Effector CD4-positive, alpha-beta T cell (primary cell): Measurements from ENCODE around the gene USP13.

Experiments used
- DNase-seq: peaks from one replicate; pipeline ENCODE4 v3.0.0-alpha.2; 2020

The USP13 gene

DNA sequence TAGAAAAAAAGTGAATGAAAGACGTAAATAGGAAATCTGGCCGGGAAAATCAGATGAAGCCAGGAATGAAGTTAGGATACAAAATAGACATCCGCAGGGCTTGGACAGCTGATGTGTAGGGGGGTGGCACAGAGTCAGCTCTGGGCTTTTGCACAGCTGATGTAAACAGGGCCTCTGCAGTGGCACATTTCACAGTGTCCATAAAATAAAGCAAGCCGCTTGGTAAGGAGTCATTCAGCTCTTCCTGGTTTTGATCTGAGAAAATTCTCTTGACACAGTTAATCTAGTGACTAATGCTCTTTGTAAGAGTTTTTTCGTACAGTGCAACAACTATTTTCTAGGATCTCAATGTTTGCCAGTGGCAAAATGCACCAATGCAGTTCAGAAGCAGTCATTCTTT, 153.3 kb downstream of the USP13 start:
- DNase-seq, result no peak

DNA sequence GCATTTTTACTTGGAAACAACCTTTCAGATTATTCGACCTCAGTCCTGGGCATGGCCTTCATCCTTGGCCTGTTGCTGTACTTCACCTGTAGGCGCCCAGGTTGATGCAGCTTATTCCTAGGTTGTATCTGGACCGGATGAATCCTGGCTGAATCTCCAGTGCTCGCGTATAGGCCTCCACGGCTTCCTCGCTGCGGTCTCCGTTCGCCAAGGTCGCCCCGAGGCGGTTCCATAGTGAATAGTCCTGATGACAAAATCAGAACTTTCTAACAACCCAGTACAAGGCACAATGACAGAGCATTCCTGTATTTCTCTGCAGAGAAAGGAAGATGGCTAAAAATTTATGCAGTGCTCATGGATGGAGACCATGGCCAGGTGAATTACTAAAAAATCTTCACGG, 154.7 kb downstream of the USP13 start:
- no peak for DNase-seq

DNA sequence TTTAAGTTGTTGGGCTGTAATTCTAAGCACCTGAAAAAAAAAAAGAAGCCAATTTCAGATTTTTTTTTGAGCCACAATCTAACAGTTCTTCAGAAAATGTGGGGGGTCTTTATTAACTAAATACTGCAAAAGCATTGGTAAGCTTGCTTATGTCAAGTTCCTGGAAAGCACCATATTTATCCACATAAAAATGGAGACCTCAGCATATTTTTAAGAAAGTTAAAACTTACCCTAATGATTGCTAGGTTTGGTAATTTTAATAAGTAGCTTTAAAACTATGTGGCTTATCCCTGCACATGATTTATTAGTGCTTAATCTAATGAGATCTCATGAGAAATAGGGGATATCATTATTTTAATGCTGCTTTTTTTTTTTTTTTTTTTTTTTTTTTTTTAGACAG, 156.8 kb downstream of the USP13 start:
- DNase-seq, result no peak

DNA sequence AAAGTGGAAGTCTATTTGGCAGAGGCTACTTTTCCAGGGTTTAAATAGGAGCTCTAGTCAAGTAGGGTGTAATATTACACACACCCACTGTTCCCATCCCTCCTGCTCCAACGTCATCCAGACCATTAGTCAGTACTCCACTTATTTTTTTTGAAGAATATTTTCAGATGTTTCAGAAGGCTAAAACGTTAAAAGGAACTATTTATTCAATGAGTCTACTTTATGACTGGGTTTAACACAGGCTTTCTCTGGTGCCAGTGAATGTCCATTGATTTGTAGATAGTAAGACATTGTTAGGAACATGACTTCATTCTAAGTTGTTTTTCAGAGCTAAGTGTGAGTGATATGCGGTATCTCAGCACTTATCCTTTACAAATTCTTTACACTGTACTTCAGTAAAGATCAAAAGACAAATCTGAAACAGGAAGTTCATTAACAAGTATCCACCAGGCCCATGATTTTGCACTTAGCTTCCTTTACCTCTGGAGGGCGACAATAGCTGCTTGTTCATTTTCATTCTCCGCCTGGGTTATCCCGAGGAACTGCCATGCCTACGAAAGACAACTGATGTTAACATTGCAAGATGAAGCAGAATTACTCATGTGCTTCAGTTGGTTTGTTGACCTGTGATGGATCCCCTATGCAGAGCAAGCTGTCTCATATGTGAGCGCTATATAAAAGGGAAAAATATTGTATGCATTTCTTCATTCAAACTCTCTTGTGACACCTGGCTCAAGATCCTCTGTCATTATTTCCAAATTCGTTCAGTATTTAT, 158.7 kb downstream of the USP13 start:
- no peak for DNase-seq

DNA sequence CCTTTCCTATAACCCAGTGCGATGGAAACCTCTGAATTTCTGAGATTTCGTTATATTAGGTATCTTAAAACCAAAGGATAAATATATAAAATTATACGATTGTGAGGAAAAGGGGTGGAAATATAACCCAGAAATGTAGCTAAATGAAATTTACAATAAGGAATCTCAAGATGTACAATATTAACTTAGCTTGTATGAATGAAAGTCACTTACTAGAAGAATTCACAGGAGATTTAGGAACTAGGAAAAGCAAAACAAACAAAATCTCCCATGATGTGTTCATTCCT, 159.2 kb downstream of the USP13 start:
- no peak for DNase-seq

DNA sequence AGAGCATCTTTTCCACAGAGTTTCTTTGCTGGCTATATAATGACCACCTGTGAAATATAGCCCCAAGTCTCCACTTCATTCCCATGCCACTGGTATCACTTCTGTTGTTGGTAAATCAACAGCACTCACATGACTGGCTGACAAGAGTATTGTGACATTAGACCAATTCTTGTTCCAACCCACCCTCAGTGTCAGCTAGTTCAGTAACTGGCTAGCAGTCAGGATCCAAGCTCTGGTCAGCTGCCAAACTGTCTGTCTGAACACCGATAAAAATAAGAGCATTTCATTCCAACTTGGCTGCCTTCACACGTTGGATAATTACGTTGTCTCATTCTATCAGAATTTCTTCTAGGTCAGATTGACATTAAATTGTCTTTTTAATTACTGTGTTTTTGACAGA, 166.5 kb downstream of the USP13 start:
- no peak for DNase-seq

DNA sequence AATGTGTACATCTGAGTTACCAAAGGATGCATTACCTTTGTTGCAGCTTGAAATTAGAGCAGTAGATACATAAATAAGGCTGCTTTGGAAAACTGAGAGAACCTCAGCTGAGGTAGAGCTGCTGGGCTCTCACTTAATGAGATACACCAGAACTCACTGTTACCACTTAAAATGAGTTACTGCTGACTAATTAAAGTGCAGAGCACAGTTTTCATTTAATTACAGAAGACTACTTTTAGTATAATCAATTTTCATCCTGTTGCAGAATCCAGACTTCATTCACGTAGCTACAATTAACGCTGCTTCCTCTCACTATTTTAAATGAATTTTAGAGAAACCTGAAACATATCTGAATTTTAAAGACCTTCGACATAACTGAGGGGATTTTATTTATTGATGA, 169.5 kb downstream of the USP13 start:
- DNase-seq, result no peak

DNA sequence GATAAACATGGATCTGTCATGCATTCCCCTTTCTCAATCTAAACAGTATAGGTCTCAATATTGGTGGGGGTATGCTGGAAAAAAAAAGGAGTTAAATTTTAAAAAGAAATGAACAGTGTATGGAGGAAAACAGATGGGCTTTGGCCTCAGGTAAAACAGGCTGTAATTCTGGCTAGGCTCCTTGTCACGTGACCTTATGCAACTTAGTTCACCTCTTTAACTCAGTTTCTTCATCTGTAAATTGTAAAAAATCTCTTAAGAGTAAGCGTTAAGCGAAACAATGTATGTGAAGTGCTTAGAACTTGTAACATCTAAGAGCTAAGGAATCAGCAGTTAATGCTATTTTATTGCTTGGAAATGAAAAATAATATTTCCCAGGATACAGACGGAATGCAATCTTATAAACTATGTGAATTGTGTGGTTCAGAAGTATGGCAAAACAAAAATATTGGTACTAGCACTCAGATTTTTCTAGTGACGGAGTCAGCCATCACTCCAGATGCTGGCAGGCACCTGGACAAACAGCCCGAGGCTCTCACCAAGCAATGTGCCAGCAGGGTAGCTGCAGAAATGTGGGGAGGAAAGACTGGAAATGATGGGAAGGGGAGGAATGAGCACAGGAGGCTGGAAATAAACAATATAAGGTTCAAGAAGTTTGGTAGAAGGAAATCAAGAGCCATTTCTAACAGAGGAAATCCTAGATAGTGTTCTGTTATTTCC, 172.8 kb downstream of the USP13 start:
- no peak for DNase-seq

DNA sequence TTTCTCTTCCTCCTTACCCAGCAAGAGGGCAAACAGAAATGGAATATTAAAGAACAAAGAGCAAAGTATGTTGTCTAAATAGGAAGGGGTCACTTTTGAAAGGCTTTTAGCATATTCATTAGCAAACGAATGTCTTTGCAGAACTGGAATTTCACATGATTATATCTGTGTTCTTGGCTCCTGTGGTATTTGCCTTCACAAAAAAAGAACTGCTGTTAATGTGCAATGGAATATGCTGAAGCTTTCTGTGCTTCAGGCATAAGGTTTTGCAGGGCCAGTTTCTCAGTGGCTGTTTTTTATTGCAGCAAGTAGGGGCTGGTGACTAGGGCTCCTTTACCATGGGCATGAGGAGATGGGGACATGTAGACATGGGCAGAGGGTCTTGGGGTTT, 173.4 kb downstream of the USP13 start:
- no peak for DNase-seq

DNA sequence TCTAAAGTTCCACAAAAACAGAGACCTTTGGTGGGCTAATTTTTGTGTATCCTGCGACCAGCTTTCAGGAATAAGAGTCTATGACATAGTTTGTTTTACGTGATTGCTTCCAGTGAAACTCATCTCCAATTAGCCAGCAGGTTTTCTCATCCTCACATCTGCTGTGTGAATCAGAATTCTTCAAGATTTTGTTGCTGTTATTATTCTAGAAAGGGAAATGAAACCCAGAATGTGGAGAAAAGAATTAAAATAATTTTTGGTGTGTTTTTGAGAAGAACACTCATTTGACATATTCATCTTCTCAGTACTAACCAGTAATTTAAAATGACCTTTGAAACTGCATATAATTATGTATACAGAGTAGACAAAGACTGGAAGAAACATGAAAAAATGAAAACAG, 175.9 kb downstream of the USP13 start:
- DNase-seq, result no peak

DNA sequence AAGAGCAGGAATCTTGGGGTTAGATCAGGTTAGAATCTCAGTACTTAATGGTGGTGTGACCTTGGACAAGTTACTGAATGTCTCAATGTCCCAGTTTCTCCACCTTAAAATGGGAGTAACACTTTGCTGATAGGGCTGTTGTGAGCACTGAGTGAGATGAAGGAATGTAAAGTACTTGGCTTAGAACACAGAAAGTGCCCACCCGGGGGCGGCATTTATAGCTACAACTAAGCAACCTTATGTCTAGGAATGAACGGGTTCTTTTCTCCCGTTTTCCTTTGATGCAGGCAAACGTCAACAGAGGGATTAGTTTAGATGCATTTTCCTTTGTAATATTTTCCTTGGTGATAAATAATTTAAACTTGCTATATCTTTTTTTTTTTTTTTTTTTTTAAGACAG, 176.6 kb downstream of the USP13 start:
- DNase-seq, result no peak

DNA sequence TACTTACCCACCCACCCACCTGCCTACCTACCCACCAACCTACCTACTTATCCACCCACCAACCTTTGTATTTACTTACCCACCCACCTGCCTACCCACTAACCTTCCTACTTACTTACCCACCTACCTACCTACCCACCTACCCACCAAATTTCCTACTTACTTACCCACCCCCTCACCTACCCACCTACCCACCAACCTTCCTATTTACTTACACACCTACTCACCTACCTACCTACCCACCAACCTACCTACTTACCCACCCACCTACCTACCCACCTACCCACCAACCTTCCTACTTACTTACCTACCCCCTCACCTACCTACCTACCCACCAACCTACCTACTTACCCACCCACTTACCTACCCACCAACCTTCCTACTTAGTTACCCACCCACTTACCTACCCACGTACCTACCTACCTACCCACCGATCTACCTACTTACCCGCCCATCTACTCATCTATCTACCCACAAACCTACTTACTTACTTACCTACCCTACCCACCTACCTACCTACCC, 179.6 kb downstream of the USP13 start:
- DNase-seq, result no peak

DNA sequence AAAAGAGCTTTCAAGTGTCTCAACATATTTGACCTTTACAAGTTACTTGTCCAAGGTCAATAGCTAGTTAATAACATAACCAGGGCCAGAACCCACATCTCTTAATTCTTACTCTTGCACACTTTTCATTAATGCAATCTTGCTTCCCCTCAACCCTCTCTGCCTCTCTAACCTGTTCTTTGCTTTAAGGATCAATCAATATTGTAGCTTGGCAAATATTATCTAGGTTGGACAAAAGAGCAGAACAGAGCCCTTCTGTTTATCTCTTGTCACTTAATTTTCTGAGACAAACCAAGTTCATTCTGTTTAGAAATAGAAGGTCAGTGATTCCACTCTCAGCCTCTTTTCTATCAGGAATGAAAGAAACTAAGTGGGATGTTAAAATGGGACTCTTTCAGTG, 180.5 kb downstream of the USP13 start:
- DNase-seq, result no peak

DNA sequence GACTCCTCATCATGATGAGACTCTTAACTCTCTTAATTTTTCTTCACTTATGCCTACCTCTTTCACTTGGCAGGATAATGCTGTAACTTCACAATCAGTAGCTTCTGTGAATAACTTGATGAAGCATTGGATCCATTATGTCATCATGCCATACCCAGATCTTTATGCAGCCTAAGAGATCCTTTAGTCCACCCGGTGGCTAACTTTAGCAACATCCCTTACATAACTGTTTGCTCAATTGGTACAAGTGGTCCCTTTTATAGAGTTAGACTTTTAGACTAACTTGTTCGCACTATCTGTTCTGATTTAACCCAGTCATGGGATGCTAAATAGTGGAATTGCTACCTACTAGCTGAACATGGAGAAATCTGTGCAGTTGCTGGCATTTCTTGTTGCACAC, 184.5 kb downstream of the USP13 start:
- no peak for DNase-seq
